ENCODE data around the gene CAVIN3. TPM values are rescaled to one million over a fixed set of nuclear protein-coding genes. Genes with fewer than 3 reads are reported as not detected.
"Not testable (repeated sequence)": the region's sequence is repeated elsewhere in the genome, so short reads cannot be mapped to it uniquely, and the experiment has no call there.

The CAVIN3 gene
- total RNA-seq, 1 experiment from 2014 or later: not detected

- no peak for DNase-seq (ENCODE audit: low spot score)
Measured at GRCh38 chr11:6326303-6326702, 6.0 kb upstream of the CAVIN3 start.

GRCh38 chr11:6323291-6323905, 3.1 kb upstream of the CAVIN3 start:
- DNase-seq (ENCODE audit: low spot score): no peak

- no peak for DNase-seq (ENCODE audit: low spot score)
Measured at GRCh38 chr11:6321961-6322362, 1.7 kb upstream of the CAVIN3 start.

GRCh38 chr11:6321356-6321755, 1.1 kb upstream of the CAVIN3 start:
- no peak for DNase-seq (ENCODE audit: low spot score)

- DNase-seq (ENCODE audit: low spot score): peak; percentile 26
Measured at GRCh38 chr11:6319704-6320410, 444 bp downstream of the CAVIN3 start.

- DNase-seq (ENCODE audit: low spot score): no peak
Measured at GRCh38 chr11:6319001-6319703, 1.1 kb downstream of the CAVIN3 start.

GRCh38 chr11:6318204-6318603, 2.1 kb downstream of the CAVIN3 start:
- no peak for DNase-seq (ENCODE audit: low spot score)

GRCh38 chr11:6315811-6316425, 4.4 kb downstream of the CAVIN3 start:
- peak; percentile 77 for DNase-seq (ENCODE audit: low spot score)

GRCh38 chr11:6312106-6312505, 8.2 kb downstream of the CAVIN3 start:
- DNase-seq (ENCODE audit: low spot score): no peak

GRCh38 chr11:6307876-6308275, 12.4 kb downstream of the CAVIN3 start:
- DNase-seq (ENCODE audit: low spot score): no peak

- no peak for DNase-seq (ENCODE audit: low spot score)
Measured at GRCh38 chr11:6305297-6305696, 15.0 kb downstream of the CAVIN3 start.

- no peak for DNase-seq (ENCODE audit: low spot score)
Measured at GRCh38 chr11:6303661-6304060, 16.6 kb downstream of the CAVIN3 start.

GRCh38 chr11:6301096-6301495, 19.2 kb downstream of the CAVIN3 start:
- DNase-seq (ENCODE audit: low spot score): no peak

- no peak for DNase-seq (ENCODE audit: low spot score)
Measured at GRCh38 chr11:6300325-6300724, 20.0 kb downstream of the CAVIN3 start.

- DNase-seq (ENCODE audit: low spot score): peak; percentile 68
Measured at GRCh38 chr11:6298605-6299004, 21.7 kb downstream of the CAVIN3 start.

GRCh38 chr11:6297831-6298230, 22.5 kb downstream of the CAVIN3 start:
- DNase-seq (ENCODE audit: low spot score): no peak

GRCh38 chr11:6285019-6285418, 35.3 kb downstream of the CAVIN3 start:
- no peak for DNase-seq (ENCODE audit: low spot score)

GRCh38 chr11:6284250-6284649, 36.1 kb downstream of the CAVIN3 start:
- no peak for DNase-seq (ENCODE audit: low spot score)

GRCh38 chr11:6283453-6284023, 36.8 kb downstream of the CAVIN3 start:
- DNase-seq (ENCODE audit: low spot score): no peak

- DNase-seq (ENCODE audit: low spot score): not testable (repeated sequence)
Measured at GRCh38 chr11:6280809-6281208, 39.5 kb downstream of the CAVIN3 start.

GRCh38 chr11:6273188-6273587, 47.1 kb downstream of the CAVIN3 start:
- DNase-seq (ENCODE audit: low spot score): no peak

GRCh38 chr11:6271598-6271997, 48.7 kb downstream of the CAVIN3 start:
- no peak for DNase-seq (ENCODE audit: low spot score)
